ENCODE results near the gene ZNF511. TPM values are rescaled to one million over a fixed set of nuclear protein-coding genes. Genes with fewer than 3 reads are reported as not detected.
A peak's percentile ranks its signal among the peaks of the same experiment; 100 is the strongest.

Gene ZNF511
- total RNA-seq, 1 donor from 2014 or later: 56.7 TPM

- Mint-ChIP-seq H3K4me3 (peak overlapping the region; percentile 13), H3K9me3 (no peaks in the 10 kb centered on the region), H3K27me3 (no peaks in the 10 kb centered on the region), H3K36me3 (ENCODE audit: low read depth) (peaks cover 35% of the 10 kb centered on the region), H3K4me1 (peaks cover 24% of the 10 kb centered on the region), H3K27ac (peak overlapping the region; percentile 66)
- intact Hi-C loops (cut with micrococcal nuclease): no loop called here
- ATAC-seq (ENCODE audit: low read depth) (peak; percentile 12), DNase-seq (no peak)
- ChIA-PET POLR2A (interaction anchor here (0.9 to 2.3 kb wide), 5 partner anchors 12 to 32 kb away, joined by 3 to 13 read pairs (median 3); partner anchors contain the start of genes ECHS1 and MTG1), CTCF (interaction anchor here (0.7 to 1.0 kb wide), 2 partner anchors 32 to 34 kb away, joined by 3 to 4 read pairs; no protein-coding TSS in a partner anchor)
- no peak for TF ChIP-seq CTCF (IDR thresholded peaks at IDR 0.05)
These were observed 53.2 kb downstream of the ZNF511 start for GRCh38 chr10:133361773-133362441.

Other genes with a start within 250 kb of the ZNF511 start
- gene ADGRA1, start 221.0 kb upstream of the ZNF511 start, total RNA-seq: not detected in 2 replicates
- 0.09 TPM in 1 of 2 replicates, not detected in the other for gene KNDC1, start 148.7 kb upstream of the ZNF511 start, total RNA-seq
- not detected in 2 replicates for gene UTF1, start 78.7 kb upstream of the ZNF511 start, total RNA-seq
- 0.13 TPM in 1 of 2 replicates, not detected in the other for gene VENTX, start 71.1 kb upstream of the ZNF511 start, total RNA-seq
- gene ADAM8, start 32.0 kb upstream of the ZNF511 start, total RNA-seq: 137 and 152 TPM in 2 replicates
- 58.6 and 66.7 TPM in 2 replicates for gene TUBGCP2, start within 50 bp of the ZNF511 start, total RNA-seq
- not detected in 2 replicates for gene CALY, start 28.0 kb downstream of the ZNF511 start, total RNA-seq
- gene PRAP1, start 38.5 kb downstream of the ZNF511 start, total RNA-seq: not detected in 2 replicates
- 37.2 and 39.1 TPM in 2 replicates for gene FUOM, start 49.1 kb downstream of the ZNF511 start, total RNA-seq
- gene ECHS1, start 64.4 kb downstream of the ZNF511 start, total RNA-seq: 37.7 and 39.4 TPM in 2 replicates
- gene PAOX, start 70.3 kb downstream of the ZNF511 start, total RNA-seq: 14.1 and 16.9 TPM in 2 replicates
- 67.6 and 83.1 TPM in 2 replicates for gene MTG1, start 85.2 kb downstream of the ZNF511 start, total RNA-seq
- not detected in 2 replicates for gene SPRN, start 115.7 kb downstream of the ZNF511 start, total RNA-seq
- gene SCART1, start 145.0 kb downstream of the ZNF511 start, total RNA-seq: 2.8 TPM in 2 replicates
- 0.64 and 1.1 TPM in 2 replicates for gene CYP2E1, start 218.4 kb downstream of the ZNF511 start, total RNA-seq

All from activated B cell treated with CpG ODN at 0.5 μM for 24 hours (primary cell).